HEK293 (cell line): Measurements from ENCODE around the gene ERP44.

Source experiments
- CTCF ChIP-seq: fragments of 450-650 bp; formaldehyde crosslinking; IDR thresholded peaks from 2 replicates; pipeline ENCODE4 v1.5.1; 2016; ENCODE audit warnings: missing biosample characterization, missing genetic modification characterization
- FEZF1 ChIP-seq: fragments of 450-650 bp; formaldehyde crosslinking; IDR thresholded peaks from 2 replicates; pipeline ENCODE4 v1.5.1; 2016; ENCODE audit warnings: missing biosample characterization, missing genetic modification characterization
- MYNN ChIP-seq: fragments of 450-650 bp; formaldehyde crosslinking; IDR thresholded peaks from 2 replicates; pipeline ENCODE4 v1.5.1; 2016; ENCODE audit warnings: missing biosample characterization, missing genetic modification characterization, borderline replicate concordance
- OVOL3 ChIP-seq: fragments of 450-650 bp; formaldehyde crosslinking; IDR thresholded peaks from 2 replicates; pipeline ENCODE4 v1.5.1; 2016; ENCODE audit warnings: missing biosample characterization, missing genetic modification characterization
- RBAK ChIP-seq: fragments of 450-650 bp; formaldehyde crosslinking; IDR thresholded peaks from 2 replicates; pipeline ENCODE4 v1.5.1; 2016; ENCODE audit warnings: missing biosample characterization, missing genetic modification characterization
- ZNF140 ChIP-seq: fragments of 450-650 bp; formaldehyde crosslinking; IDR thresholded peaks from 2 replicates; pipeline ENCODE4 v1.5.1; 2016; ENCODE audit warnings: missing biosample characterization, missing genetic modification characterization
- ZNF239 ChIP-seq: fragments of 450-650 bp; formaldehyde crosslinking; IDR thresholded peaks from 2 replicates; pipeline ENCODE4 v1.5.1; 2016; ENCODE audit warnings: missing biosample characterization, missing genetic modification characterization
- ZNF274 ChIP-seq, 2 experiments: fragments of 200-500 bp in 1 of 2; fragments of 450-650 bp in 1 of 2; sonication (Bioruptor generic) in 1 of 2; formaldehyde crosslinking in 1 of 2; IDR thresholded peaks; 2 replicates each; pipeline versions ENCODE4 v1.5.1 to v1.6.1; 2014 to 2016; ENCODE audit warnings: borderline replicate concordance in 1 of 2, inconsistent platforms in 1 of 2, low read length in 1 of 2, missing biosample characterization in 1 of 2, missing genetic modification characterization in 1 of 2
- ZNF350 ChIP-seq: fragments of 450-650 bp; formaldehyde crosslinking; IDR thresholded peaks from 2 replicates; pipeline ENCODE4 v1.5.0; 2017; ENCODE audit warnings: missing biosample characterization, mild to moderate bottlenecking, missing genetic modification characterization
- ZNF423 ChIP-seq: fragments of 450-650 bp; formaldehyde crosslinking; IDR thresholded peaks from 2 replicates; pipeline ENCODE4 v1.5.1; 2016; ENCODE audit warnings: missing biosample characterization, missing genetic modification characterization
- ZNF549 ChIP-seq: fragments of 450-650 bp; IDR thresholded peaks from 2 replicates; pipeline ENCODE4 v1.5.1; 2018; ENCODE audit warnings: missing biosample characterization, missing genetic modification characterization, mild to moderate bottlenecking, inconsistent platforms, moderate library complexity
- ZNF660 ChIP-seq: fragments of 450-650 bp; IDR thresholded peaks from 2 replicates; pipeline ENCODE4 v1.5.1; 2018; ENCODE audit warnings: missing biosample characterization, mild to moderate bottlenecking, missing genetic modification characterization
- ZSCAN4 ChIP-seq: fragments of 450-650 bp; formaldehyde crosslinking; IDR thresholded peaks from 2 replicates; pipeline ENCODE4 v1.5.1; 2017; ENCODE audit warnings: missing biosample characterization, missing genetic modification characterization
- TF ChIP-seq, protein P1 (sequence below): fragments of 450-650 bp; formaldehyde crosslinking; IDR thresholded peaks from 2 replicates; pipeline ENCODE4 v1.5.1; 2016; ENCODE audit warnings: missing biosample characterization, missing genetic modification characterization, low read depth

DNA sequence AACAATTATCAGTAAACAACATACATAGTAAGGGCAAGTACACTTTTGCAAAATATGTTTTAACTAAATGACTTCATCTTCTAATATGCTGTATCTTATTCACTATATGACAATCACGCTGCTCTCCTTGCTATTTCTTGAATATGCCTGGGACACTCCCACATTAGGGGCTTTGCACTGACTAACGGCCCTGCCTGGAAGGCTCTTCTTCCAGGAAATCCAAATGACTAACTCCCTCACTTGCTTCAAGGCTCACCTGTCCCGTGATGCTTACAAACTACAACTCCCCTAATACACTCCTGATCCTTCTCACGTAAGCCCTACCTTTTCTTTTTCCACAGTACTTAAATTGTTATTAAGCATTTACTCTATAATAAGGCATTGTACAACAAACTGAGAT lies 10.6 kb downstream of the ERP44 start:
- TF ChIP-seq CTCF (tag by site-specific recombination) (no peak), ZNF549 (tag by site-specific recombination) (no peak), MYNN (tag by site-specific recombination) (no peak), ZNF423 (tag by site-specific recombination) (no peak), ZSCAN4 (tag by site-specific recombination) (no peak), ZNF274 (IDR thresholded peaks at IDR 0.05; ENCODE audit: low read length) (no peak), ZNF274 (tag by site-specific recombination; IDR thresholded peaks at IDR 0.05; ENCODE audit: borderline replicate concordance) (no peak), ZNF140 (tag by site-specific recombination) (no peak), ZNF660 (no peak), FEZF1 (tag by site-specific recombination) (no peak), ZNF239 (tag by site-specific recombination) (no peak), OVOL3 (no peak), ZNF350 (no peak), RBAK (tag by site-specific recombination) (no peak)
- TF ChIP-seq, protein P1, sequence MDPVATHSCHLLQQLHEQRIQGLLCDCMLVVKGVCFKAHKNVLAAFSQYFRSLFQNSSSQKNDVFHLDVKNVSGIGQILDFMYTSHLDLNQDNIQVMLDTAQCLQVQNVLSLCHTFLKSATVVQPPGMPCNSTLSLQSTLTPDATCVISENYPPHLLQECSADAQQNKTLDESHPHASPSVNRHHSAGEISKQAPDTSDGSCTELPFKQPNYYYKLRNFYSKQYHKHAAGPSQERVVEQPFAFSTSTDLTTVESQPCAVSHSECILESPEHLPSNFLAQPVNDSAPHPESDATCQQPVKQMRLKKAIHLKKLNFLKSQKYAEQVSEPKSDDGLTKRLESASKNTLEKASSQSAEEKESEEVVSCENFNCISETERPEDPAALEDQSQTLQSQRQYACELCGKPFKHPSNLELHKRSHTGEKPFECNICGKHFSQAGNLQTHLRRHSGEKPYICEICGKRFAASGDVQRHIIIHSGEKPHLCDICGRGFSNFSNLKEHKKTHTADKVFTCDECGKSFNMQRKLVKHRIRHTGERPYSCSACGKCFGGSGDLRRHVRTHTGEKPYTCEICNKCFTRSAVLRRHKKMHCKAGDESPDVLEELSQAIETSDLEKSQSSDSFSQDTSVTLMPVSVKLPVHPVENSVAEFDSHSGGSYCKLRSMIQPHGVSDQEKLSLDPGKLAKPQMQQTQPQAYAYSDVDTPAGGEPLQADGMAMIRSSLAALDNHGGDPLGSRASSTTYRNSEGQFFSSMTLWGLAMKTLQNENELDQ (tag by site-specific recombination) = no peak
